Measurements from ENCODE around the gene SEMA5A.
"Not testable (repeated sequence)": the region's sequence is repeated elsewhere in the genome, so short reads cannot be mapped to it uniquely, and the experiment has no call there.

SEMA5A gene

GRCh38 chr5:9390113-9390512, 155.8 kb downstream of the SEMA5A start:
- no peak for FAIRE-seq

- no peak for FAIRE-seq
Measured at GRCh38 chr5:9388941-9389674, 156.8 kb downstream of the SEMA5A start.

GRCh38 chr5:9387879-9388278, 158.0 kb downstream of the SEMA5A start:
- no peak for FAIRE-seq

GRCh38 chr5:9386945-9387344, 158.9 kb downstream of the SEMA5A start:
- FAIRE-seq = no peak

GRCh38 chr5:9382522-9382921, 163.4 kb downstream of the SEMA5A start:
- no peak for FAIRE-seq

- no peak for FAIRE-seq
Measured at GRCh38 chr5:9381464-9381863, 164.4 kb downstream of the SEMA5A start.

GRCh38 chr5:9380109-9380508, 165.8 kb downstream of the SEMA5A start:
- FAIRE-seq = no peak

GRCh38 chr5:9376363-9377117, 169.3 kb downstream of the SEMA5A start:
- no peak for FAIRE-seq

GRCh38 chr5:9375756-9376155, 170.1 kb downstream of the SEMA5A start:
- no peak for FAIRE-seq

GRCh38 chr5:9374025-9374424, 171.8 kb downstream of the SEMA5A start:
- no peak for FAIRE-seq

- no peak for FAIRE-seq
Measured at GRCh38 chr5:9373571-9373970, 172.3 kb downstream of the SEMA5A start.

GRCh38 chr5:9370256-9370655, 175.6 kb downstream of the SEMA5A start:
- FAIRE-seq = peak; percentile 5

GRCh38 chr5:9365512-9365911, 180.4 kb downstream of the SEMA5A start:
- no peak for FAIRE-seq

GRCh38 chr5:9363449-9363848, 182.4 kb downstream of the SEMA5A start:
- no peak for FAIRE-seq

- peak; percentile 86 for FAIRE-seq
Measured at GRCh38 chr5:9363026-9363425, 182.8 kb downstream of the SEMA5A start.

GRCh38 chr5:9362600-9362999, 183.3 kb downstream of the SEMA5A start:
- FAIRE-seq = no peak

GRCh38 chr5:9361835-9362234, 184.0 kb downstream of the SEMA5A start:
- FAIRE-seq = no peak

GRCh38 chr5:9358961-9359685, 186.8 kb downstream of the SEMA5A start:
- FAIRE-seq = no peak

- FAIRE-seq = no peak
Measured at GRCh38 chr5:9356351-9356825, 189.5 kb downstream of the SEMA5A start.

- FAIRE-seq = no peak
Measured at GRCh38 chr5:9354336-9355081, 191.4 kb downstream of the SEMA5A start.

GRCh38 chr5:9353048-9353447, 192.8 kb downstream of the SEMA5A start:
- not testable (repeated sequence) for FAIRE-seq

GRCh38 chr5:9351546-9351945, 194.3 kb downstream of the SEMA5A start:
- no peak for FAIRE-seq

GRCh38 chr5:9350301-9350797, 195.5 kb downstream of the SEMA5A start:
- FAIRE-seq = no peak
